Suppressor macrophage treated with lipopolysaccharide for 4 hours (primary cell): Measurements from ENCODE around the gene MILR1.
"Not testable (repeated sequence)": the region's sequence is repeated elsewhere in the genome, so short reads cannot be mapped to it uniquely, and the experiment has no call there.

Experiments
- DNase-seq: peaks from one replicate; pipeline ENCODE4 v3.0.0-alpha.2; 2020

The MILR1 gene

GRCh38 chr17:64448665-64449512 is at the start of gene MILR1:
Gene MILR1, plus strand, starts transcription at chr17:64449115. Its CDS starts 54 bp downstream, at chr17:64449169.
- peak; percentile 98 for DNase-seq

- DNase-seq = no peak
Observed at GRCh38 chr17:64399767-64400156, 49.2 kb upstream of the MILR1 start.

- no peak for DNase-seq
Observed at GRCh38 chr17:64400642-64401041, 48.3 kb upstream of the MILR1 start.

GRCh38 chr17:64401244-64401860 is 47.6 kb upstream of the MILR1 start:
- no peak for DNase-seq

GRCh38 chr17:64401941-64402340 is 47.0 kb upstream of the MILR1 start:
- peak; percentile 47 for DNase-seq

- DNase-seq = no peak
Observed at GRCh38 chr17:64402469-64402868, 46.4 kb upstream of the MILR1 start.

- no peak for DNase-seq
Observed at GRCh38 chr17:64403881-64404460, 44.9 kb upstream of the MILR1 start.

GRCh38 chr17:64406321-64407200 is 42.4 kb upstream of the MILR1 start:
- peak; percentile 69 for DNase-seq

- no peak for DNase-seq
Observed at GRCh38 chr17:64410750-64411490, 38.0 kb upstream of the MILR1 start.

GRCh38 chr17:64411999-64412771 is 36.7 kb upstream of the MILR1 start:
- DNase-seq = peak; percentile 82

- DNase-seq = peak; percentile 33
Observed at GRCh38 chr17:64412944-64413381, 36.0 kb upstream of the MILR1 start.

- peak; percentile 57 for DNase-seq
Observed at GRCh38 chr17:64413513-64413912, 35.4 kb upstream of the MILR1 start.

GRCh38 chr17:64418506-64419339 is 30.2 kb upstream of the MILR1 start:
- DNase-seq = peak; percentile 78

GRCh38 chr17:64420143-64420670 is 28.7 kb upstream of the MILR1 start:
- peak; percentile 89 for DNase-seq

GRCh38 chr17:64422121-64422520 is 26.8 kb upstream of the MILR1 start:
- not testable (repeated sequence) for DNase-seq

- no peak for DNase-seq
Observed at GRCh38 chr17:64423881-64424280, 25.0 kb upstream of the MILR1 start.

- DNase-seq = no peak
Observed at GRCh38 chr17:64424324-64424849, 24.5 kb upstream of the MILR1 start.

- DNase-seq = no peak
Observed at GRCh38 chr17:64425191-64425590, 23.7 kb upstream of the MILR1 start.

GRCh38 chr17:64426596-64426995 is 22.3 kb upstream of the MILR1 start:
- DNase-seq = no peak

- no peak for DNase-seq
Observed at GRCh38 chr17:64428406-64428805, 20.5 kb upstream of the MILR1 start.
